Neuron (in vitro differentiated cells): ENCODE results near the gene UGT1A4.

Experiments
- H2AFZ ChIP-seq: one replicate; pipeline ENCODE4 v1.6.1; 2013; ENCODE audit warnings: low read depth, mild to moderate bottlenecking, inconsistent platforms, low read length, moderate library complexity
- H3K27me3 ChIP-seq: one replicate; pipeline ENCODE4 v1.6.1; 2013; ENCODE audit warnings: low read length; ENCODE audit not compliant: insufficient read depth
- H3K36me3 ChIP-seq: one replicate; pipeline ENCODE4 v1.6.1; 2013; ENCODE audit warnings: low read length; ENCODE audit not compliant: insufficient read depth
- H3K4me1 ChIP-seq: one replicate; pipeline ENCODE4 v1.6.1; 2013; ENCODE audit warnings: low read length; ENCODE audit not compliant: insufficient read depth
- H3K4me3 ChIP-seq: 2 replicates; pipeline ENCODE4 v1.5.1; 2013; ENCODE audit warnings: mild to moderate bottlenecking, low read length, moderate library complexity
- H3K9me3 ChIP-seq: one replicate; pipeline ENCODE4 v1.6.1; 2013; ENCODE audit warnings: low read length

Gene UGT1A4

DNA sequence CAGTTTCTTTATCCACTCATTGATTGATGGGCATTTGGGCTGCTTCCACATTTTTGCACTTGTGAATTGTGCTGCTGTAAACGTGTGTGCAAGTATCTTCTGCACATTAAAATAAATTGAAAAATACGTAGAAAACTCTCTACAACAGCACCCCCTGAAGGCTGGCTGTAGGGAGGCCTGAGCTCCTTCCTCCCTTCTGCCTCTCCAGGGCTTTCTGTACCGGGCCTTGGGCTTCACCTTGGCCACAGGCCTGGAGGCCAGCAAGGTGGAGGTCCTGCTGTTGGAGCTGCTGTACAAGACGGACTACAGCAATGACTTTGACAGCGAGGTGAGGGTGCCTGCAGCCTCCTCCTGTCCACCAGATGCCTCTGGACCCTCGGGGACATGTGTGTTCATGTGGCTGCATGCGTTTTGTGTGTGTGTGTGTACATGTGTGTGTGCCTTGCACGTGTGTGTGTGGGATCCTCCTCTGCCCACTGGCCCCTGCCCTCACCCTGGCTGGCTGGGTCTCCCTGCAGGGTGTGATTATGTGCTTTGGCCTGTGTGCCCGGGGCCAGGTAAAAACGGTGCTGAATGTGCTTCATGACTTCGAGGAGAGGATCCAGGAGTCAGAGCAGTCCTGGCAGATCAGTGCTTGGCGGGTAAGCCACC, 88.8 kb downstream of the UGT1A4 start:
- no peaks in the 10 kb centered on the region for H3K36me3 ChIP-seq

DNA sequence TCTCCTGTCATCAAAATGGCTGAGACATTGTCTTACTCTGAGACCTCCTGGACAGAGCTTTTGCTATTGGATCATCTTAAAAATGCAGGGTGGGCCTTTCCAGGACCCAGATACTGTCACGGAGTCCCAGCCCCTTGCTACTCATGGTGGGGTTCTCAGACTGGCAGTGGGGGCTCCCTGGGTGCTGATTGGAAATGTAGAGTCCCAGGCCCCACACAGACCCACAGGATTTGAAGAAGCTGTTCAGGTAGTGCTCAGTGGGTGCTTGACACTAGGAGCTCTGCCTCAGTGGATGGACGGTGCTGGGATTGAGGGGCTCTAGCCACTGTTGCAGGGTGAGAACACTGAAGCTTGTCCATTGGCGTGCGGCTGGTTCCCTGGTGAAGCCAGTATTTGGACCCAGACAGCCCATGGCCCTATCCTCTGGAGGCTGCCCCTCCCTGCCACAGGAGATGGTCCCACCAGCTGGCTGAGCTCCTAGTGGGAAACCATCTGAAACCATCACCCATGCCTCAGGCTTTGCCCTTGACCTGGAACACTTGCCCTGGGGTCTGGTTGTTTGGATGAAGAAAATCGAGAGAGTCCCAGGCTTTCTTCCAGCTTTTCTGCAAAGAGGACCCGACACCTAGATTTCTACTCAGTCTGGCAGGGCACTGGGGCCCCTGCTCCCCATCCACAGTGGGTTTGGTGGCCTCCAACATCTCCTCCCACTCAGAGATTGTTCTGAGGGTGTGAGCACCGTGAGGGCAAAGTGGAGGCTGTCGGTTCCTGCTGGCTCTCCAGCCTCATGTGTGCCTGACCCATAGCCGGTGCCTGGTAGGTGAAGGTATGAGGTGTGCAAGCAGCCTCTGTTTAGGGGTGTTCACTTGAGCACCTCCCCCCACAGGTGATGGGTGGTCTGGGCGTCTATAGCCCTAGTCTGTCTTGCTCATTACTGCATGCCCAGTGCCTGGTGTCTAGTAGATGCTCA, 89.7 kb downstream of the UGT1A4 start:
- Histone ChIP-seq H3K4me3 (no peak overlapping the region), H2AFZ (no peak overlapping the region), H3K36me3 (no peaks in the 10 kb centered on the region), H3K27me3 (no peaks in the 10 kb centered on the region), H3K4me1 (no peaks in the 10 kb centered on the region), H3K9me3 (no peaks in the 10 kb centered on the region)

More for the DNA sequence above, 88.8 kb downstream of the UGT1A4 start:
- Histone ChIP-seq H3K27me3 (no peaks in the 10 kb centered on the region), H3K4me3 (no peak overlapping the region), H3K4me1 (no peaks in the 10 kb centered on the region), H3K9me3 (no peaks in the 10 kb centered on the region), H2AFZ (no peak overlapping the region)

DNA sequence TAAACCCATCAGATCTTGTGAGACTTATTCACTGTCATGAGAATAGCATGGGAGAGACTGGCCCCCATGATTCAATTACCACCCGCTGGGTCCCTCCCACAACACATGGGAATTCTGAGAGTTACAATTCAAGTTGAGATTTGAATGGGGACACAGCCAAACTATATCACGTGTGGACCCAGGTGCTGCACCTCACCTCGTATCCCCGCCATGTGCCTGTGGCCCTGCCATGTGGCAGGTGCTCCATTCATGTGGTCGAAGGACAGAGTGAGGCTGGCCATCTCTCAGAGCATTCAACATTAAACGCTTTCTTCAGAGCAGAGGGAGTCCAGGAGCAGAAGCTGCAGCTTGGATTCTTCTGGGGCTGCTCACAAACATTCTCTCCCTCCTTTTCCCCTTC, 91.8 kb downstream of the UGT1A4 start:
- Histone ChIP-seq H3K9me3 (no peaks in the 10 kb centered on the region), H3K4me1 (no peaks in the 10 kb centered on the region), H3K36me3 (no peaks in the 10 kb centered on the region), H3K4me3 (no peak overlapping the region), H2AFZ (no peak overlapping the region), H3K27me3 (no peaks in the 10 kb centered on the region)

DNA sequence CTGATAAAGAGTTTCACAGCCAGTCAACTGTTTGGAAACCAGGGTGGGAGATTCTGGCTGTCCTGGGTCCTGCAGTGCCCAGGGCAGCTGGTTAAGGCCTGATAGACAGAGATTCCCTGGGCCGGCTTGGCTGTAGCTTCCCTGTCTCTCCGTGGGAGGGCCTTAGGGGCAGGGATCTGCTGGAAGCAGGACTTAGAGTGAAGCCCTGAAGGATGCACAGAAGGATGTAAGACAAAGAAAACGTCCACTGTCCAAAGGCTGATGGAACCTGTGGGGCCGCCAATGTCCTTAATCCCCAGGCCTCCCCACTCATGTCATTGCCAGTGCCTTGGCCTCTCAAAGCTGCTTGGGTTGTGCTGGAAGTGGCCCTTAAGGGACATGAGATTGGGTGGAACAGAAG, 92.6 kb downstream of the UGT1A4 start:
- H3K4me1 ChIP-seq: no peaks in the 10 kb centered on the region
- no peak overlapping the region for H2AFZ ChIP-seq
- H3K9me3 ChIP-seq: no peaks in the 10 kb centered on the region
- H3K4me3 ChIP-seq: no peak overlapping the region
- H3K36me3 ChIP-seq: no peaks in the 10 kb centered on the region
- H3K27me3 ChIP-seq: no peaks in the 10 kb centered on the region

DNA sequence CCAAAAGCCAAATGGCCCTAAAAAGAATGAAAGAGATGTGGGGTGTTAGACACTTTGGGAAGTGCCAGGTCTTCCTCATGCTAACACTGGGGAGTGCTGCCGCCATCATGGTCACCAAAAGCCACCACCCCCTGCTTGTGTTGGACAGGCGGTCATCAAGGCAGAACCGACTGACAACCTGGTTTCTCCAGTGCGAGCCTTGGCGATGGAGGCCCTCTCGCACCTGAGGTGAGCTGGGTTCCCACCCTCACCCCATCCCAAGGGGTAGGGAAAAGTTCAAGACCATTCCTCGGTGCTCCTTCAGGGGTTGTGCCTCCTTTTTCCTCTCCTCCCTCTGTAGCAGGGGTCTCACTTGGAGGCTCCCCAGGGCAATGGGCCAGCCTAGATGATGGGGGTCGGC, 93.2 kb downstream of the UGT1A4 start:
- Histone ChIP-seq H3K9me3 (no peaks in the 10 kb centered on the region), H2AFZ (no peak overlapping the region), H3K4me3 (no peak overlapping the region), H3K36me3 (no peaks in the 10 kb centered on the region), H3K27me3 (no peaks in the 10 kb centered on the region), H3K4me1 (no peaks in the 10 kb centered on the region)

DNA sequence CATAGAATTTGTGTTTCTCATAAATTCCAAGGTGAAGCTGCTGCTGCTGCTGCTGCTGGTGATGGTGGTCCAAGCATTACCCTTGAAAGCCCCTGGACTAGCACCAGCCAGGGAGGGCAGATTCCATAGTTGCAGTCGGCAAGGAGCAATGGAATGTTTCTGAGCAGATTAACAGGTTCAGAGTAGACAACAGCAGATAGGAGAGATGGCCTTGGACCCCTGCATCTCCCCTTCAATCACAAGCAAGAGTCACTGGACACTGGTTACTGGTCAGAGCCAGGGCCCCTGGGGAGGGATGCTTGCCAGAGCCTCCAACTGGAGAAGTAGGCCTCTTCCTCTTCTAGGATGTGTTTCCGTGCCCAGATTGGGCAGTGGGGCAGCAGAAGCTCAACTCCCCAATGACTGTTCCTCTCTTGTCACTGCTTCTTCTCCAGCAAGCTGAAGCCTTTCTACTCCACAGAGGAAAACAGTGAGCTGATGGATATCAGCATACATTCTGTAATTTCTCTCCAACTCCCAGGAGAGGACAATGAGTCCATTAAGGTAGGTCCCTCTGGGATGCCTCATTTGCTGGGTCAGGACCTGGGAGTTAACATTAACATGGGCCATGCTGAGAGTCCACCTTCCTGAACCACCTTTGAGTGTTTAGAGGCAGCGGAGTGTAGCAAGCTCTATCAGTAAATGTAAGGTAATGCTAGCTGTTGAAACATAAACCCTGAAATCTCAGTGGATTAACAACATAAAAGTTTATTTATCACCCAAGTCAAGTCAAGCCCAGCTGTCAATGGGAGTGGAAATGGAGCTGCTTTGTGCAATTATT, 94.9 kb downstream of the UGT1A4 start:
- Histone ChIP-seq H3K36me3 (no peaks in the 10 kb centered on the region), H3K27me3 (no peaks in the 10 kb centered on the region), H3K4me3 (no peak overlapping the region), H2AFZ (no peak overlapping the region), H3K9me3 (no peaks in the 10 kb centered on the region), H3K4me1 (no peaks in the 10 kb centered on the region)

DNA sequence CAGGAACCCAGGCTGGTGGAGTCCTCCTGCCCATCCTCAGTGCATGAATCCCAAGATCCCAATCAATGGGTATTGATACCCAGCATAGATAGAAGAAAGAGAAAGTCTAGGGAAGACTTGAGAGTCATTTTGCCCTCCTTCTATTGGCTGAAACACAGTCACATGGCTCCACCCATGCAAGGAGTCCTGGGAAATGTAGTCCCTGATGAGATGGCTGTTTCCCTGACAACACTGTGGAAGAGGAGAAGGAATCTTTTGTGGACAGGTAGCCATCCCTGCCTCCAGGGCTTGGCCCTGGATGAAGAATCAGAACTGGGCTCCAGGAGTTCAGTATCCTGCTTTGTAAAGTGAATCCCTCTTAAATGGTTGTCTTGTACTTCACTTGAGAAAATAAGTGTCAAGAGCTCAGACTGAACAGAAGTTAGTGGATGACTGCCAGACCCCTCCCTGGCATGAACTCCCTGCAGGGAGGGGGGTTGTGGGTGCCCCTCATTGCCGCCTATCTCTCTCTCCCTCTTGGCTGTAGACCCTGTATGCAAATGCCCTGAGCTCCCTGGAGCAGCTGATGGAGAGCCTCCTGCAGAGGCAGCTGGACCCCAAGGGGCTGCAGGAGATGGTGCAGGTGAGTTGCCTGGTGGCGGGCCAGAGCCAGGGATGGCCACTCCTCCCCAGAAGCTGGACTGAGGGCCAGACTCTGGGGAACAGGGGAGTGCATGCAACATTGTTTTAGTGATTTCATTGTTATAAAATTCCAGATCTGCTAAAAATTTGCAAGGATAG, 95.7 kb downstream of the UGT1A4 start:
- Histone ChIP-seq H3K4me1 (no peaks in the 10 kb centered on the region), H3K4me3 (no peak overlapping the region), H3K9me3 (no peaks in the 10 kb centered on the region), H3K27me3 (no peaks in the 10 kb centered on the region), H2AFZ (no peak overlapping the region), H3K36me3 (no peaks in the 10 kb centered on the region)

DNA sequence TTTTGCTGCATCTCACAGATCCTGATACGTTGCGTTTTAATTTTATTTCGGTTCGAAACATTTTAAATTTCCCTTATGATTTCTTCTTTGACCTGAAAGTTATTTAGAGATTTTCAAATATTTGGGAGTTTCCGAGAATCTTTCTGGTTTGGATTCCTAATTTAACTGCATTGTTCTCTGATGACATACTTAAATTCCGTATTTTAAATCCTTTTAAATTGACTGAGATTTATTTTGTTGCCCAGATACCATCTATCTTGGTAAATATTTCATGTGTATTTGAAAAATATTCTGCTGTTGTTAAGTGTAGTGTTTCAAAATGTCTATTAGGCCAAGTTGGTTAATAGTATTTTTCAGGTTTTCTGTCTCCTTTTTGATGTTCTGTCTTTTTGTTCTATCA, 97.3 kb downstream of the UGT1A4 start:
- no peaks in the 10 kb centered on the region for H3K27me3 ChIP-seq
- no peaks in the 10 kb centered on the region for H3K36me3 ChIP-seq
- no peaks in the 10 kb centered on the region for H3K4me1 ChIP-seq
- H3K9me3 ChIP-seq: no peaks in the 10 kb centered on the region
- H2AFZ ChIP-seq: no peak overlapping the region
- H3K4me3 ChIP-seq: no peak overlapping the region

DNA sequence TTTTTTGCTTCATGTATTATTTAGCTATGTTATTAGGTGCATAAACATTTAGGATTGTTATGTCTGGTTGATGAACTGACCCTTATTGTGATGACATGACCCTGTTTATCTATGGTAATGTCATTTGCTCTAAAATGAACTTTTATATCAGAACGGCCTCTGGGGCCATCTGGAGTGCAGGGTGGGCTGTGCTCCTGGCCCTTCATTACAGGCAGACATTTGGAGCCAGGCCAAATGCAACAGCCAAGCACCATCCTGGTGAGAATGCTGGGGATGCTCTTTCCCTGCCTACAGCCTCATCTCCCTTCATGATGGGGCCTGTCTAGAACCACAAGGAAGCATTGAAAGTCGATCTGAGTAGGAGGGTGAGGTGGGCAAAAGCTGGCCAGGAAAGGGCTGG, 97.8 kb downstream of the UGT1A4 start:
- H3K36me3 ChIP-seq: no peaks in the 10 kb centered on the region
- no peaks in the 10 kb centered on the region for H3K9me3 ChIP-seq
- H3K4me1 ChIP-seq: no peaks in the 10 kb centered on the region
- no peaks in the 10 kb centered on the region for H3K27me3 ChIP-seq
- no peak overlapping the region for H2AFZ ChIP-seq
- no peak overlapping the region for H3K4me3 ChIP-seq

DNA sequence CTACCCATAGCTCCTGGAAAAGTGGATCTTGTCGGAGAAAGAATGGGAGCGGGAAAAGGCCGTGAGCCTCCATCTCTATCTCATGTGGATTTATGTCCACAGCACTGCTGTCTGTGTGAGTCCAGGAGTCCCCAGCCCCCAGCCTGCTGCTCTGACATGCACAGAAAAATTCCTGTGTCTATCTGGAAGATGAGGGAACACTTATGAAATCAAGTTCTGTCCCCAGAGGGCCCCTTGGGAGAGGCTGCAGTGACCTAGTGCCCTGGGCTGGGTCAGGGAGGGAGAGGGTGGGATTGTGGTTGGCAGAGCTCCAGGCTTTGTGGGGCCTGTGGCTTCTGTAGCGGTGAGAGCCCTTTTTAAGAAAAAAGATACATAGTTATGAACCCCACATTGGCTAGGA, 98.2 kb downstream of the UGT1A4 start:
- H3K9me3 ChIP-seq: no peaks in the 10 kb centered on the region
- H2AFZ ChIP-seq: no peak overlapping the region
- no peaks in the 10 kb centered on the region for H3K4me1 ChIP-seq
- no peaks in the 10 kb centered on the region for H3K36me3 ChIP-seq
- no peak overlapping the region for H3K4me3 ChIP-seq
- H3K27me3 ChIP-seq: no peaks in the 10 kb centered on the region

DNA sequence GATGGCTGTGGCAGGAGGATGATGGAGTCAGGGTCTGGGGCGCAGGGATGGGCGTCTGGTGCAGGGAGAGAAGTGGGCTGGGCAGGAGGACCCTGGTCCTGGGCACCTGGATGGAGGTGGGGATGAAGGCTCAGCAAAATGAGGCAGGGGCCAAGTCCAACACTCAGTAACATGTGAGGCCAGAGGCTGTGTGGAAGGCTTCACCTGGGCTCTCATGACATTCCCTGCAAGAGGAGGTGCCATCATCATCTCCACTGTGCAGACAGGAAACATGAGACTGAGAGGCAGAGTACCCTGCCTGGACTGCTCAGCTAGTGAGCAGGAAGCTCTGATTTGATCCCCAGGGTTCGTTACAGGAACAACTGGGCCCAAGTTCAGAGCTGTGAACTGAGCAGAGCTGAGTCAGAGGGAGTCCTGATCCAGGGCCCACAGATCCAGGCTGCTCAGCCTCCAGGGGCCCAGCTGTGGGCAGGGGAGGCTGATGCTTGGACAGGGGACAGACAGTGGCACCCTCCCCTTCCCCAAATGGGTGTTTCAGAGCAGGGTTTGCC, 98.9 kb downstream of the UGT1A4 start:
- Histone ChIP-seq H2AFZ (no peak overlapping the region), H3K27me3 (no peaks in the 10 kb centered on the region), H3K36me3 (no peaks in the 10 kb centered on the region), H3K9me3 (no peaks in the 10 kb centered on the region), H3K4me1 (no peaks in the 10 kb centered on the region), H3K4me3 (no peak overlapping the region)

DNA sequence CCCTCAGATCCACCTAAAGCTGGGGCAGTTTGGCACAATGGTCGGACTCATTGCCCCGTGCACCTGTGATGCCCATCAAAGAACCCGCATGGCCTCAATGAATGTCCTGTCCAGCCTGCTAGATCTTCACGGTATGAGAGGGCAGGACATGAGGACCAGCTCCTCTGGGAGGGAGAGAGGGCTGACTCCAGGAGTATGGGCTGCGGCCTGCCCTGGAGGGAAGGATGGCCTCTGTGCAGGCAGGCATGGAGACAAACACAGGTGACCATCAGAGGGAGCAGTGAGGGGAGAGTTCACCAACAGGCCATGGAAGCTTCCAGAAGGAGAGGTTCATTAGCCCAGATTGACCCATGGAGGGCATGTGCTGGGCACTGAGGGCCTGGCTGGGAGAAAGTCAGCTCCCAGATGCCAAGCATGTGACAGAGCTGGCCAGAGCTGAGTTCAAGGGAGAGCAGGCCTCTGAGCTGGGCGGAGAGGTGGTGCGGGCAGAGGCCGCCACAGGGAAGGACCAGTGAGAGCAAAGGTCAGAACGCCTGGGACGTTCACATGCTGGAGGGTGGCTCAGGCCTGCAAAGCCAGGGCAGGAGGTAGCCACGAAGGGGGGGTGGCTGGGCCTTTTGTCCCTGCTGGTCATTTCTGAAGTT, 99.6 kb downstream of the UGT1A4 start:
- Histone ChIP-seq H3K27me3 (no peaks in the 10 kb centered on the region), H2AFZ (no peak overlapping the region), H3K36me3 (no peaks in the 10 kb centered on the region), H3K9me3 (no peaks in the 10 kb centered on the region), H3K4me3 (no peak overlapping the region), H3K4me1 (no peaks in the 10 kb centered on the region)
